ENCODE data around the gene MGAT5B. TPM values are rescaled to one million over a fixed set of nuclear protein-coding genes. Genes with fewer than 3 reads are reported as not detected.

MGAT5B gene
- total and polyA plus RNA-seq, 10 of the 15 experiments (the other 5 are each of a cell fraction or from before 2014, with no cell fraction given) = 0.13 TPM; not detected in 9

GRCh38 chr17:76925441-76925891 is 57.3 kb downstream of the MGAT5B start (continued):
- TF ChIP-seq IRF5 (IDR thresholded peaks at IDR 0.05; ENCODE audit: borderline replicate concordance) (no peak), NBN (IDR thresholded peaks at IDR 0.05) (no peak), MTA3 (IDR thresholded peaks at IDR 0.05; ENCODE audit: borderline replicate concordance, low read length) (no peak), SMC3 (IDR thresholded peaks at IDR 0.05; ENCODE audit: borderline replicate concordance, low read length) (no peak), GATAD2B (conservative IDR thresholded peaks at IDR 0.05; ENCODE audit: low read depth) (no peak), IRF4 (IDR thresholded peaks at IDR 0.05; ENCODE audit: low read depth, low read length) (no peak), FOS (IDR thresholded peaks at IDR 0.05; ENCODE audit: borderline replicate concordance, extremely low read depth, insufficient read length) (no peak), FOXK2 (IDR thresholded peaks at IDR 0.05) (no peak)

- Histone ChIP-seq H3K4me3 (no peak overlapping the region), H3K9ac (ENCODE audit: control insufficient read depth, insufficient read depth, low read length) (no peak overlapping the region), H3K9me3 (replicated peaks; ENCODE audit: control insufficient read depth, insufficient read depth, low read length) (no peaks in the 10 kb centered on the region), H3K4me2 (ENCODE audit: control insufficient read depth, insufficient read depth) (no peak overlapping the region), H2AFZ (ENCODE audit: control insufficient read depth, low read depth, low read length) (no peak overlapping the region), H3K27me3 (replicated peaks in 1 of 2; ENCODE audit: control insufficient read depth in 2 of 2, insufficient read depth in 2 of 2, low read length in 1 of 2) (no peaks in the 10 kb centered on the region; a peak in 1 of 4 replicates), H3K27ac (ENCODE audit: control insufficient read depth, insufficient read depth) (no peak overlapping the region), H3K4me1 (ENCODE audit: control insufficient read depth, insufficient read depth, low read length) (no peaks in the 10 kb centered on the region), H4K20me1 (ENCODE audit: control insufficient read depth, insufficient read depth) (no peaks in the 10 kb centered on the region), H3K36me3 (ENCODE audit: control insufficient read depth in 2 of 2, insufficient read depth in 2 of 2, low read length in 1 of 2) (no peaks in the 10 kb centered on the region), H3K79me2 (ENCODE audit: control insufficient read depth, insufficient read depth, low read length) (no peaks in the 10 kb centered on the region)
- no peak for ATAC-seq
- FAIRE-seq = no peak
- CTCF ChIA-PET = no interaction called here
- RAD21 ChIA-PET (ENCODE audit: unreplicated experiment) = no interaction called here
- no TSS peak for BruUV-seq (replicated peaks)
- POLR2A ChIA-PET = no interaction called here
- DNase-seq (ENCODE audit: low read depth, low spot score) = no peak
- SMC1A ChIA-PET (ENCODE audit: uncharacterized antibody, unreplicated experiment) = no interaction called here
- no peak for TF ChIP-seq NKRF (conservative IDR thresholded peaks at IDR 0.05)
- no peak for TF ChIP-seq DPF2 (IDR thresholded peaks at IDR 0.05)
- TF ChIP-seq CEBPB (IDR thresholded peaks at IDR 0.05; ENCODE audit: borderline replicate concordance in 1 of 2, low read depth in 2 of 2, low read length in 2 of 2) = no peak
- no peak for TF ChIP-seq MTA2 (IDR thresholded peaks at IDR 0.05; ENCODE audit: low read depth)
- TF ChIP-seq HDAC6 (IDR thresholded peaks at IDR 0.05; ENCODE audit: unreplicated experiment) = no peak
- no peak for TF ChIP-seq CREB1 (IDR thresholded peaks at IDR 0.05; ENCODE audit: low read depth)
- no peak for TF ChIP-seq POLR2AphosphoS2 (IDR thresholded peaks at IDR 0.05; ENCODE audit: low read depth, low read length)
- no peak for TF ChIP-seq SUZ12 (IDR thresholded peaks at IDR 0.05; ENCODE audit: unreplicated experiment)
- TF ChIP-seq NFIC (IDR thresholded peaks at IDR 0.05; ENCODE audit: low read depth, low read length) = no peak
- TF ChIP-seq BCL11A (IDR thresholded peaks at IDR 0.05; ENCODE audit: low read depth, low read length) = no peak
- TF ChIP-seq NFXL1 (IDR thresholded peaks at IDR 0.05; ENCODE audit: borderline replicate concordance) = no peak
- no peak for TF ChIP-seq SP1 (IDR thresholded peaks at IDR 0.05; ENCODE audit: low read depth, low read length)
- no peak for TF ChIP-seq NR2F1 (conservative IDR thresholded peaks at IDR 0.05)
- TF ChIP-seq RCOR1 (conservative IDR thresholded peaks at IDR 0.05; ENCODE audit: low read depth, low read length) = no peak
- no peak for TF ChIP-seq SIN3A (IDR thresholded peaks at IDR 0.05; ENCODE audit: low read depth, low read length)
- in situ Hi-C loops (cut with MboI) = no loop called here
- intact Hi-C loops (cut with micrococcal nuclease; ENCODE audit: unreplicated experiment) = no loop called here
- 43% methylated on average over 17 of the region's 17 CpGs for WGBS (ENCODE audit: insufficient coverage, insufficient replicate concordance, low lambda C conversion rate, missing lambda C conversion rate)
These were observed 58.1 kb downstream of the MGAT5B start for GRCh38 chr17:76926237-76926866.
